GM12873 (cell line): Measurements from ENCODE around the gene KCNMA1.

ENCODE experiments used
- TF ChIP-seq, protein P1 (sequence below): IDR thresholded peaks from 2 replicates; pipeline ENCODE4 v1.5.1; 2012; ENCODE audit warnings: low read depth, mild to moderate bottlenecking, moderate library complexity, low read length, control low read depth; ENCODE audit not compliant: insufficient read depth; ENCODE audit errors: missing control alignments

The KCNMA1 gene

DNA sequence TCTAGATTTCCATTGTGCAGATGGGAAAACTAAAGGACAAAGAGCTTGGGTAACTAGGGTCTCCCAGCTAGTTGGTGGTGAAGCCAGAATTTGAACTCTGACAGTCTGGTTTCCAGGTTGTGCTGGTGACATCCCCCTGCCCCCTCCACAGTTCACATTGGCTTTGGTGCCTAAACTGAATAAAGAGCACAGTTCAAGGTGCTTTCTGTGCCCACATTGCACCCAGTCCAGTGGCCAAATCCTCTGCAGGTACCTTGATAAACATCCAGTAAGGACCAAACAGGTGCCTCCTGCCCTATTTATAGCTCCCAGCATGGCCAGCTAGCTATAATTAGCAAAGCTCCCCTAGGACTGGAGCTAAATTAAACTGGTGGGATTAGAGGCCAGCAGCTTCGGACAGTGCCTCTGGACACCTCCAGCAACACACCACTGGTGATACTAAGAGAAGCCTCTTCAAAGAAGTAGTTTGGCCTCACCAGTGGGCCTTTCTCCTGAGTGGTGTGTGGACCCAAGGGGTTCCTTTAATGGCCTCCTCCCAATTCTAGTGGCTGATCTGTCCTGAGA is 59.9 kb downstream of the KCNMA1 start:
- TF ChIP-seq, protein P1, sequence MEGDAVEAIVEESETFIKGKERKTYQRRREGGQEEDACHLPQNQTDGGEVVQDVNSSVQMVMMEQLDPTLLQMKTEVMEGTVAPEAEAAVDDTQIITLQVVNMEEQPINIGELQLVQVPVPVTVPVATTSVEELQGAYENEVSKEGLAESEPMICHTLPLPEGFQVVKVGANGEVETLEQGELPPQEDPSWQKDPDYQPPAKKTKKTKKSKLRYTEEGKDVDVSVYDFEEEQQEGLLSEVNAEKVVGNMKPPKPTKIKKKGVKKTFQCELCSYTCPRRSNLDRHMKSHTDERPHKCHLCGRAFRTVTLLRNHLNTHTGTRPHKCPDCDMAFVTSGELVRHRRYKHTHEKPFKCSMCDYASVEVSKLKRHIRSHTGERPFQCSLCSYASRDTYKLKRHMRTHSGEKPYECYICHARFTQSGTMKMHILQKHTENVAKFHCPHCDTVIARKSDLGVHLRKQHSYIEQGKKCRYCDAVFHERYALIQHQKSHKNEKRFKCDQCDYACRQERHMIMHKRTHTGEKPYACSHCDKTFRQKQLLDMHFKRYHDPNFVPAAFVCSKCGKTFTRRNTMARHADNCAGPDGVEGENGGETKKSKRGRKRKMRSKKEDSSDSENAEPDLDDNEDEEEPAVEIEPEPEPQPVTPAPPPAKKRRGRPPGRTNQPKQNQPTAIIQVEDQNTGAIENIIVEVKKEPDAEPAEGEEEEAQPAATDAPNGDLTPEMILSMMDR = no peak

DNA sequence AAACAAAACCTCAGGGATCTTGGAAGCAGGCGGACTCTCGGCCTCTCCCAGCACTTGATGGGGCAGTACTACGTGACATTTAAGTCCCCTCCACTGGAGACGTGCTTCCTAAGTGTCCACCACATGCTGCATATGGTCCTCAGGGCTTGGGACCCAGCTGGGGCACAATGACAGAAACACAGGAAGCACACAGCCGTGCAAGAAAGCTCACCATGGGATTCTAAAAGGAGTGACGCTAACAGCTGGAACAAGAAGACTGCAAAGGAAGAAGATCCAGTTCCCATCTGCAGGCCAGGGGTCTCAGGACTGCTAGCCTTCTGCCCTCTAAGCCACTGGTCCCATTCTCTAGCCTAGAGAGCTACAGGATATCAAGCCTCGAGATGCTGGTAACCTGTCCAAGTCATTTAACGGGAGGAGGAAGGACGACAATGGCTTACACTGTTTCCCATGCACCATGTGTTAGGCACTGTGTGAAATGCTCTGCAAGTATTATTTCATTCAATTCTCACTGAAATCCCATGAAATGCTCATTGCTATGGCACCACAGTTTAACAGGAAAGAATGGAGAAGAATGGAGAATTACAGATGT is 61.1 kb downstream of the KCNMA1 start:
- TF ChIP-seq, protein P1 = no peak

DNA sequence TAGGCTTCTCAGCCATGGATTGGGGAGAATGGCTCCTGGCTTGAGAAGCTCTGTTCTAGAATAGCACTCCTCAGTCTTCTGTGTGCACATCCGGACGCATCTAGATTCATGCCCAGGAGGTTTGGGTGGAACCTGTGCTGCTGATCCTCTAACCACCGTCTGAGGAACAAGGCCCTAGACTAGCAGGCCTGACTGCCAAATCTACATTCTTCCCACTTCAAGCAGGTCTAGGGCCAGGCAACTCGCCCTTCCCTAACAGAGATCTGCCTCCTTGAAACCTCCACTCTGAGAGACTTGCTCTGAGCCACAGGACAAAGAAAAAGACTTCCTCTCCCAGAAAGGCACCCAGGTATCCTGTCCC is 61.6 kb downstream of the KCNMA1 start:
- TF ChIP-seq, protein P1 = no peak

GRCh38 chr10:77575271-77576006 is 62.2 kb downstream of the KCNMA1 start:
- TF ChIP-seq, protein P1 = no peak

GRCh38 chr10:77574438-77574837 is 63.2 kb downstream of the KCNMA1 start:
- TF ChIP-seq, protein P1 = peak; percentile 12

DNA sequence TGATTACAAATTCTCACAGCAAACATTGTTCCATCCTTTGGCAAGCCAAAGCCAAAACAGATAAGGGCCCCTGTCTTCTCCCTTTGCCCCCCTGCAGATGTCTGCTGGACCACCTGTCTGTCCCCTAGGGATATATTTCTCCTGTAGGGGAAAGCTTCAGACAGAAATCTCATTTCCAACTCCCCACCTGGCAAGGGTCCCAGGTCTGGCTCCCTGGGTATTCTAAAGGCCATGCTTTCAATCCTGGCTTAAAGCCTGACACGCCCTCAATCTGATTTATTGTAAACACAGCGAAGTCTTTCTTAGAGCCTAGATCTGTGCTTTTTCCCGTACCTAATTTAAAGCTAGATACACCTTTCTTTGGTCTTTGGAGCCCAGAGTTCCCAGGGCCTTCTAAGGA is 66.1 kb downstream of the KCNMA1 start:
- TF ChIP-seq, protein P1 = no peak

DNA sequence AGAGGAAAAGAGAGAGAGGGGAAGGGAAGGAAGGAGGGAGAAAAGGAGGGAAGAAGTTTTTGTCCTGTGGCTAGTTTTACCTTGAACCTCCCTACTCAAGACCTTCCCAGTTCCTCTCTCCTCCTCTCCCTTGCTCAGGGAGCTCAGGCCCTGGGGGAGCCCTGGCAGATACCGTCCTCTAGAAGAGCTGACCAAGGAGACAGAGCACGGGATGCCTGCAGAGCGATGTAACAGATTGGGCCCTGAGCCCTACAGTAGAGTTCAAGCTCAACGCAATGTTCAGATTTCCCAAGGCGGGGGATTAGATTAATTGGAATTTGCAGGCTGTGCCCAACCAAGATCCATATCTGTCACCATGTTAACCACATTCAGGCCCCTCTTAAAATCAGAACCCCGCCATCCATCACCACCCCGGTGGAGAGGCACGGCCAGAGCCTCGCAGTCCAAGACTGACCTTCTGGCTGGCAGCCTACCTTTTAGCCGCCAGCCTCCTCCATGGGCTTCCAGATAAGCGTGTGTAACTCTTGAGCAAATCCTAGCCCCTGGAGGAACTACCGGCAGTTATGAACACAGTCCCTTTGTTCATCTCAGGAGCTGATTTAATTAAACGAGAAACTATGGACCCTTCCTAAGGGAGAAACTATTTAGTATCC is 70.6 kb downstream of the KCNMA1 start:
- TF ChIP-seq, protein P1 = no peak
